ENCODE data around the gene E2F1. TPM values are rescaled to one million over a fixed set of nuclear protein-coding genes. Genes with fewer than 3 reads are reported as not detected.

The E2F1 gene
- total RNA-seq, 4 donors from 2014 or later = 1.2 to 1.9 (median 1.5) TPM

GRCh38 chr20:33674294-33675135 lies 11.7 kb downstream of the E2F1 start, which contains the start of gene NECAB3:
Gene NECAB3 (minus strand): TSS chr20:33674428. CDS start chr20:33674352, 76 bp downstream.
- DNase-seq (ENCODE audit: low spot score) (no peak), ATAC-seq (ENCODE audit: low FRiP score) (peak; percentile 78)

GRCh38 chr20:33673410-33674293 lies 12.5 kb downstream of the E2F1 start:
- TF ChIP-seq CTCF (IDR thresholded peaks at IDR 0.05) = no peak
- DNase-seq (ENCODE audit: low spot score) (no peak), ATAC-seq (ENCODE audit: low FRiP score) (peak; percentile 40)

More at GRCh38 chr20:33674294-33675135, 11.7 kb downstream of the E2F1 start, which contains the start of gene NECAB3:
- no peak for TF ChIP-seq CTCF (IDR thresholded peaks at IDR 0.05)

GRCh38 chr20:33673114-33673409 lies 13.1 kb downstream of the E2F1 start:
- no peak for DNase-seq (ENCODE audit: low spot score)
- no peak for ATAC-seq (ENCODE audit: low FRiP score)
- TF ChIP-seq CTCF (IDR thresholded peaks at IDR 0.05) = no peak

- no peak for TF ChIP-seq CTCF (IDR thresholded peaks at IDR 0.05)
- DNase-seq (ENCODE audit: low spot score) = no peak
- ATAC-seq (ENCODE audit: low FRiP score) = no peak
These were observed 13.6 kb downstream of the E2F1 start for GRCh38 chr20:33672426-33673113.

- DNase-seq (ENCODE audit: low spot score) (no peak), ATAC-seq (ENCODE audit: low FRiP score) (no peak)
- TF ChIP-seq CTCF (IDR thresholded peaks at IDR 0.05) = no peak
These were observed 14.5 kb downstream of the E2F1 start for GRCh38 chr20:33671573-33672288.
